Stimulated activated CD8-positive, alpha-beta memory T cell treated with anti-CD3 and anti-CD28 coated beads, Interleukin-4, amount 100 ng/mL, for 24 hours (primary cell): ENCODE results near the gene PLXNA3.
"Not testable (repeated sequence)": the region's sequence is repeated elsewhere in the genome, so short reads cannot be mapped to it uniquely, and the experiment has no call there.

Source experiments
- DNase-seq: peaks from one replicate; pipeline ENCODE4 v3.0.0-alpha.2; 2020; ENCODE audit warnings: low read depth

Gene PLXNA3

DNA sequence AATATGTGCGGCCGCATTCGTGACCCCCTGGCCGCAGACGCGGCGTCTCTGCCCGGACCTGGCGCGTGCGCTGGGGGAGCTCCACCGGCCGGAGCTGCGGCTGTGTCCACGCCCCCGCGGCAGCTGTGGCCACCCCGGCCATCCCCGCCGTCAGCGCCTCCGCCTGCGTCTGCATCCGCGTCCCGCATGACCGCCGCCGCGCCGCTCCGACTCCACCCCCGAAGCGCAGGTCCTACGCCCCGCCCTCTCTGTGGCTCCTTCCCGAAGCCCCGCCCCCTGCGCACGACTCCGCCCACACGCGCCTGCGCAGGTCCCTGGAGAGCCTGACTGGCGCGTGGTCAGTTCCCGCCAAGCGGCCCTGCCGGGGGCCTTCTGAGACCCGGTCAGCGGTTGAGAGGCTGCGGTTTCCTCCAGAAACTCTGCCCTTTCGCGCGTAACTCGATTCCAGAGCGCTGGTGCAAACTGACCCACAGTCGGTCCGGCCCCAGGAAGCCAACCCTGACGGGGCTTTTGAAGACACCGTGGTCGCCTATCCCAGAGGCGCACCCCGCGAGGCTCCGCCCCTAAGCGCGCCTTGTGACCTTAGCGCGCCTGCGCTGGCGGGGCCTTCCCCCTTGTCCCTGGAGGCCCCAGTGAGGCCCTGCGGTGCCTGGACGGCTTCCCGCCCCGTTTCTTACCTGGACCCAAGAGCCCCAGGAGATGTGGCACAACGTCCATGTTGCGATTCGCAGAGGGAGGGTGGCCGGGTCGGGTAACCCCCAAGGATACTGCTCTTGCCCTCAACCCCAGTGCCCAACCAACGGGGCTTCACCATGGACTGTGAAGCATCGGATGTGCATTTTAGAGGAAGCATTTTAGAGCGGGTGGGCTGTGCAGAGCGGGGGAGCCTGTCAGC is 20.9 kb downstream of the PLXNA3 start, which contains the start of gene LAGE3:
Gene LAGE3, minus strand, starts transcription at position 554 of the 895 bp plus-strand sequence. Its CDS starts 366 bp downstream, at position 188.
- DNase-seq = peak; percentile 88

DNA sequence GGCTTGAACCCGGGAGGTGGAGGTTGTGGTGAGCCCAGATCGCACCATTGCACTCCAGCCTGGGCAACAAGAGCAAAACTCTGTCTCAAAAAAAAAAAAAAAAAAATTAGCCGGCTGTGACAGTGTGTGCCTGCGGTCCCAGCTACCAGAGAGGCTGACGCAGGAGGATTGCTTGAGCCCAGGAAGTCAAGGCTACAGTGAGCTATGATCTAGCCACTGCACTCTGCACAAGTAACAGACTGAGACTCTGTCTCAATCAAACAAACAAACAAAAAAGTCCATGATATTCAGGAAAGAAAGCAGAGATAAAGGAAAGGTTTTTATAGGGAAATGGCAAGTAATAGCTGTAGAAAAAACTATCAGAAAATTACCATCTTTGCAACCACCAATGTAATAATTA is 23.1 kb downstream of the PLXNA3 start:
- no peak for DNase-seq

- no peak for DNase-seq
These were observed 24.0 kb downstream of the PLXNA3 start for GRCh38 chrX:154481911-154482601.

- DNase-seq = no peak
These were observed 24.7 kb downstream of the PLXNA3 start for GRCh38 chrX:154482786-154483185.

GRCh38 chrX:154483325-154483724 is 25.2 kb downstream of the PLXNA3 start:
- DNase-seq = no peak

DNA sequence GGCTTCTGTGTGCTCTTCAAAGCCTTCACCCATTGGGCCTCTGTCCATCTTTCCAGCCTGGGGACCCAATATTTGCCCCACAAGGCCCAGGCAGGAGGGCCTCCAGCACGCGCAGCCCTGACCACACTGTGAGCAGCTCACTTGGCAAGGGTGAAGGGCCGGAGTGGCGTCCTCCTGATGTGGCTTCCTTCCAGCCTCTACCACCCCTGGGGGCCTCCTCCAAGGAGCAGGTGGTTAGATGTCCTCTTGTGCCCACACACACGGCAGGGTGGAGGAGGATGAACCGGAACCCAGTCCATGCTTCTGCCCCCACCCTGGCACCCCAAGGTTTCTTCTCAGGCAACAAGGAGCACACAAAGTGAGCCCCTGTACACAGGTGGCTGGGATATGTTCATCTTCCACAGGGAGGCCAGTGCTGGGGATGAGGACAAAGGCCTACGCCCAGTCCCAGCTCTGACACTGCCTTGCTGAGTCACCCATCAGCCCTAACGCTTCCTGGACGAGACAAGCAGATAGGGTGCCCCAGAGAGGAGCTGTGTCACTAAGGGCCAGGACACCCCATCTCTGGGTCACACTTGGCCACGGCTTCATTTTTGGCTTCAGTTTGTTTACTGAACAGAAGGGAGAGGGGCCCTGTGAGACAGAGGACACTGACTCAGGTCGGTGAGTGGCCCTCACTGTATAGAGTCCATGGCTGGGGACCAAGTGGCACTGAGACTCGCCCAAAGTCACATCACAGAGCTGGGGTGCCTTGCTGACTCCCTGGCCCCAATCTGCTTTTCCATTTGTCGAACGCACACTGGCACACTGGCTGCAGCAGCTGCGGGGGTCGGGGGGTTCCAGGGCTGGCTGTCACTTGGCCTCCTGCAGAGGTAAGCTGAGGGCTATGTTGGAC is 26.4 kb downstream of the PLXNA3 start:
- no peak for DNase-seq

- DNase-seq = no peak
These were observed 27.3 kb downstream of the PLXNA3 start for GRCh38 chrX:154485150-154486051.

GRCh38 chrX:154486052-154486395 is 27.9 kb downstream of the PLXNA3 start:
- DNase-seq = no peak

DNA sequence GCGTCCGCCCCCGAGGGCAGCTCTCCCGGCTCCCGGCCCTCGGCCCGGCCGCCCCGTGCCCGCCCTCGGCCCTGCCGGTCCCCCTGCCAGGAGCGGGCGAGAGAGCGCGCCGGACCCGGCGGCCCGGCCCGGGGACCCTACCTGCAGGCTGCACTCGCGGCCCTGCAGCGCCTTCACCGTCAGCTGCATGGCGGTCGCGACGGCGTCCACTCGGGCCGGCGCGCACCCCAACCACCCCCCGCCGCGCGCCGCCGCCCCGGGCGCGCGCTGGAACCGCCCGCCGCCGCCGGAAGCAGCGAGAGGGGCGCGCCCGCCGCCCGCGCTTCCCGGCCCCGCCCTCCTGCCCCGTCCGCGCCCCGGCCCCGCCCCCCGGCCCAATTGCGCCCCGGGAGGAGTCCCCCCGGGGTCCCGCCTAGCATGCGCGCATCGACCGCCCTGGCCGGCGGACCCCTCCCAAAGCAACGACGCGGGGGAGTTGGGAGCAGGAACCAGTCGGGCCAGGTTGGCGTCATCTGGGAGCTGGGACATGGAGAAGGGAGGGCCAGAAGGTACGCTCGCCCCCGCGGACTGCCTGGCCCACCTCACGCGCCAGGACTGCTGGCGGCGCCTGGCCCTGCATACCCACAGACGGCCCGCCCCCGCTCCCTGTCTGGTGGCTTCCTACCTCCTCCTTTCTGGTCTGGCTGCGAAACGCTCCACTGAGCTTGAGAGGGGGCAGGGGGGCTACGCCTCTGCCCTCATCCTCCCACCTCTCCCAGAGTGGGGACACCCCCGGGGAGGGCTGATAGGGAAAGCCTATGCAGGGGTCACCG is 28.5 kb downstream of the PLXNA3 start, which contains the start of gene UBL4A:
Gene UBL4A, minus strand, starts transcription at position 220 of the 812 bp plus-strand sequence. Its CDS starts 31 bp downstream, at position 189.
- DNase-seq = peak; percentile 44

- DNase-seq = no peak
These were observed 29.6 kb downstream of the PLXNA3 start for GRCh38 chrX:154487518-154488290.

DNA sequence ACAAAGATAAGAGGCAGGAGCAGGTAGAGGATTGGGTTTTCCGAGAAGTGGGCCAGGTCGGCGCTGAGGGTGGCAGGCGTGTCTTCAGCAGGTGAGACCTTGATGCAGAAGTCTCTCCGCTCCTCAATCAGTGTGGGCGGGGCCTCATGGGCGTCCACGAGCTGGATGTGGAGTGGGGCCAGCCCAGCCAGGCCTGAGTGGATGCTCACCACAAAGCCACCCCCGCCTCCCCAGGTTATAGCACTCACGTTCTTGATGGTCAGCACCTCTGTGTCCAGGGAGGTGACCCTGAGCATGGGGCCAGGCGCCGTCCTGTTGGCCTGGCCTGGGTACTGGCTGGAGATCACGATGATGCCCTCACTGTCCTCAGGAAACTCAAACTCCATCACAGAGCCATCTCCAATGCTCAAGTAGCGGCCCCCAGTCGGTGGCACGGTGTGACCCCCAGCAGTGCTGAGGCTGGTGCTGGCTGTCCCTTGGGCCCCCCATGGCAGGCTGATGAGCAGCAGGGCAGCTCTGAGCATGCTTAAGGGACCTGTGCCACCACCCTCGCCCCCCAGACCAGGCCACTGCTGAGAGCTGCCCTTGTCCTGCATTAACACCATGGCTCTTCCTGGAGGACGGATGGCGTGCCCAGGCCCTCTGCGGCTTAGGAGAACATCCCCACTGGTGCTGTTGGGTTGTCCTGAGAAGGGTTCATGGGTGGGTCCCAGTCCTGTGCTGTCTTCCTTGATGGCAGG is 30.4 kb downstream of the PLXNA3 start:
- DNase-seq = no peak

- DNase-seq = no peak
These were observed 31.1 kb downstream of the PLXNA3 start for GRCh38 chrX:154489182-154489581.

- no peak for DNase-seq
These were observed 31.9 kb downstream of the PLXNA3 start for GRCh38 chrX:154490021-154490413.

- peak; percentile 80 for DNase-seq
These were observed 32.5 kb downstream of the PLXNA3 start, which contains the start of gene SLC10A3 for GRCh38 chrX:154490414-154491083. SLC10A3 (minus strand) TSS chrX:154490629; CDS start chrX:154488940, 1,689 bp downstream.

DNA sequence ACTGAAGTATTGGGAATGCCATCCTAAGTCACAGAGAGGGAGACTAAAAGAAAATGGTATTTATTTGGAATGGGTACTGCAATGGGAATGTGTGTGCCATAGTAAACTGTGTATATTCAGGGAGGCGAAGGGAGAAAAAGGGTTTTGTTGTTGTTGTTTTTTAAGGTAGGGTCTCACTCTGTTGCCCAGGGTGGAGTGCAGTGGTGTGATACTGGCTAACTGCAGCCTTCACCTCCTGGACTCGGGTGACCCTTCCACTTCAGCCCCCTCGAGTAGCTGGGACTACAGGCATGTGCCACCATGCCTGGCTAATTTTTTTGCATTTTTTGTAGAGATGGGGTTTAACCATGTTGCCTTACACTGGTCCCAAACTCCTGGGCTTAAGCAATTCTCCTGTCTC is 36.6 kb downstream of the PLXNA3 start:
- DNase-seq = no peak

- no peak for DNase-seq
These were observed 37.4 kb downstream of the PLXNA3 start for GRCh38 chrX:154495472-154495922.

GRCh38 chrX:154496591-154497137 is 38.6 kb downstream of the PLXNA3 start:
- DNase-seq = not testable (repeated sequence)
